ENCODE results near the gene TNP1. TPM values are rescaled to one million over a fixed set of nuclear protein-coding genes. Genes with fewer than 3 reads are reported as not detected.

The TNP1 gene
- total RNA-seq, 1 donor from 2014 or later = not detected

GRCh38 chr2:216877085-216877484 lies 17.2 kb upstream of the TNP1 start:
- no peak for TF ChIP-seq CTCF (IDR thresholded peaks at IDR 0.05; ENCODE audit: unreplicated experiment)
- Mint-ChIP-seq H3K36me3 (ENCODE audit: low read depth, unreplicated experiment) (no peaks in the 10 kb centered on the region), H3K4me3 (ENCODE audit: unreplicated experiment) (no peak overlapping the region)

GRCh38 chr2:216875862-216876261 lies 16.0 kb upstream of the TNP1 start:
- H3K27ac Mint-ChIP-seq (ENCODE audit: unreplicated experiment) = no peak overlapping the region
- no peak overlapping the region for H3K4me3 Mint-ChIP-seq (ENCODE audit: unreplicated experiment)
- no peaks in the 10 kb centered on the region for H3K27me3 Mint-ChIP-seq (ENCODE audit: unreplicated experiment)
- no peaks in the 10 kb centered on the region for H3K9me3 Mint-ChIP-seq (ENCODE audit: unreplicated experiment)
- no peak for DNase-seq (ENCODE audit: low spot score)
- H3K36me3 Mint-ChIP-seq (ENCODE audit: low read depth, unreplicated experiment) = no peaks in the 10 kb centered on the region
- no peak for TF ChIP-seq CTCF (IDR thresholded peaks at IDR 0.05; ENCODE audit: unreplicated experiment)
- H3K4me1 Mint-ChIP-seq (ENCODE audit: unreplicated experiment) = no peaks in the 10 kb centered on the region

More at GRCh38 chr2:216877085-216877484, 17.2 kb upstream of the TNP1 start:
- no peaks in the 10 kb centered on the region for H3K4me1 Mint-ChIP-seq (ENCODE audit: unreplicated experiment)
- no peaks in the 10 kb centered on the region for H3K27me3 Mint-ChIP-seq (ENCODE audit: unreplicated experiment)
- no peaks in the 10 kb centered on the region for H3K9me3 Mint-ChIP-seq (ENCODE audit: unreplicated experiment)
- H3K27ac Mint-ChIP-seq (ENCODE audit: unreplicated experiment) = no peak overlapping the region
- DNase-seq (ENCODE audit: low spot score) = no peak

- no peaks in the 10 kb centered on the region for H3K9me3 Mint-ChIP-seq (ENCODE audit: unreplicated experiment)
- H3K4me1 Mint-ChIP-seq (ENCODE audit: unreplicated experiment) = no peaks in the 10 kb centered on the region
These were observed 13.7 kb upstream of the TNP1 start for GRCh38 chr2:216873573-216873972.

GRCh38 chr2:216872624-216873023 lies 12.8 kb upstream of the TNP1 start:
- Mint-ChIP-seq H3K9me3 (ENCODE audit: unreplicated experiment) (no peaks in the 10 kb centered on the region), H3K4me3 (ENCODE audit: unreplicated experiment) (no peak overlapping the region), H3K4me1 (ENCODE audit: unreplicated experiment) (no peaks in the 10 kb centered on the region), H3K36me3 (ENCODE audit: low read depth, unreplicated experiment) (no peaks in the 10 kb centered on the region), H3K27me3 (ENCODE audit: unreplicated experiment) (no peaks in the 10 kb centered on the region), H3K27ac (ENCODE audit: unreplicated experiment) (no peak overlapping the region)
- DNase-seq (ENCODE audit: low spot score) = no peak
- TF ChIP-seq CTCF (IDR thresholded peaks at IDR 0.05; ENCODE audit: unreplicated experiment) = no peak

More at GRCh38 chr2:216873573-216873972, 13.7 kb upstream of the TNP1 start:
- Mint-ChIP-seq H3K27me3 (ENCODE audit: unreplicated experiment) (no peaks in the 10 kb centered on the region), H3K4me3 (ENCODE audit: unreplicated experiment) (no peak overlapping the region), H3K36me3 (ENCODE audit: low read depth, unreplicated experiment) (no peaks in the 10 kb centered on the region), H3K27ac (ENCODE audit: unreplicated experiment) (no peak overlapping the region)
- DNase-seq (ENCODE audit: low spot score) = no peak
- no peak for TF ChIP-seq CTCF (IDR thresholded peaks at IDR 0.05; ENCODE audit: unreplicated experiment)

- H3K36me3 Mint-ChIP-seq (ENCODE audit: low read depth, unreplicated experiment) = no peaks in the 10 kb centered on the region
- no peaks in the 10 kb centered on the region for H3K27me3 Mint-ChIP-seq (ENCODE audit: unreplicated experiment)
- no peak for TF ChIP-seq CTCF (IDR thresholded peaks at IDR 0.05; ENCODE audit: unreplicated experiment)
- H3K27ac Mint-ChIP-seq (ENCODE audit: unreplicated experiment) = no peak overlapping the region
- DNase-seq (ENCODE audit: low spot score) = no peak
- no peaks in the 10 kb centered on the region for H3K9me3 Mint-ChIP-seq (ENCODE audit: unreplicated experiment)
- H3K4me3 Mint-ChIP-seq (ENCODE audit: unreplicated experiment) = no peak overlapping the region
- no peaks in the 10 kb centered on the region for H3K4me1 Mint-ChIP-seq (ENCODE audit: unreplicated experiment)
These were observed 12.2 kb upstream of the TNP1 start for GRCh38 chr2:216872040-216872439.

Measured in endothelial cell (in vitro differentiated cells).